ENCODE measurements around the gene C10orf67. TPM values are rescaled to one million over a fixed set of nuclear protein-coding genes. Genes with fewer than 3 reads are reported as not detected.
A peak's percentile ranks its signal among the peaks of the same experiment; 100 is the strongest.
"Not testable (repeated sequence)": the region's sequence is repeated elsewhere in the genome, so short reads cannot be mapped to it uniquely, and the experiment has no call there.

Gene C10orf67
- total RNA-seq, 1 experiment from 2014 or later: 0.13 TPM

DNA sequence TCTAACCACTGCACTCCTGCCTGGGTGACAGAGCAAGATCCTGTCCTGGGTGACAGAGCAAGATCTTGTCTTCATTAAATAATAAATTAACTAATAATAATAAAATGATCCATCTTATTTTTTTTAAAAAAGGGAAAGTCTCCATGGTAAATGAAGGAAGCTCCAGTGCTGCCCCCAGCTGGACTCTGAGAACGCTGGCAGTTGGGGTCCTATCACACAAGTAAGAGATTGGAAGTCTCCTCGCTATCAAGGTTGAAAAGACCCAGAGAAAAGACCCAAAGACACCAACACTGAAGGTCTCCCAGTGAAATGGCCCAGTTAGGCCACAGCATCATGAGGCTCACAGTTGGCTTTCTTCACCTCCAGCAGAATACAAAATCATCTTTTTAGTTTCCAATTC lies 13.8 kb upstream of the C10orf67 start:
- TF ChIP-seq, protein P1, sequence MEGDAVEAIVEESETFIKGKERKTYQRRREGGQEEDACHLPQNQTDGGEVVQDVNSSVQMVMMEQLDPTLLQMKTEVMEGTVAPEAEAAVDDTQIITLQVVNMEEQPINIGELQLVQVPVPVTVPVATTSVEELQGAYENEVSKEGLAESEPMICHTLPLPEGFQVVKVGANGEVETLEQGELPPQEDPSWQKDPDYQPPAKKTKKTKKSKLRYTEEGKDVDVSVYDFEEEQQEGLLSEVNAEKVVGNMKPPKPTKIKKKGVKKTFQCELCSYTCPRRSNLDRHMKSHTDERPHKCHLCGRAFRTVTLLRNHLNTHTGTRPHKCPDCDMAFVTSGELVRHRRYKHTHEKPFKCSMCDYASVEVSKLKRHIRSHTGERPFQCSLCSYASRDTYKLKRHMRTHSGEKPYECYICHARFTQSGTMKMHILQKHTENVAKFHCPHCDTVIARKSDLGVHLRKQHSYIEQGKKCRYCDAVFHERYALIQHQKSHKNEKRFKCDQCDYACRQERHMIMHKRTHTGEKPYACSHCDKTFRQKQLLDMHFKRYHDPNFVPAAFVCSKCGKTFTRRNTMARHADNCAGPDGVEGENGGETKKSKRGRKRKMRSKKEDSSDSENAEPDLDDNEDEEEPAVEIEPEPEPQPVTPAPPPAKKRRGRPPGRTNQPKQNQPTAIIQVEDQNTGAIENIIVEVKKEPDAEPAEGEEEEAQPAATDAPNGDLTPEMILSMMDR (conservative IDR thresholded peaks at IDR 0.05; ENCODE audit: low read depth, low read length): peak; percentile 60
- no peak for TF ChIP-seq EZH2 (IDR thresholded peaks at IDR 0.05; ENCODE audit: borderline replicate concordance, low read depth, low read length, poor library complexity, severe bottlenecking)
- Histone ChIP-seq H3K9me3 (ENCODE audit: low read depth, low read length, poor library complexity, severe bottlenecking) (no peaks in the 10 kb centered on the region), H3K27me3 (replicated peaks; ENCODE audit: insufficient read depth, low read depth, low read length, poor library complexity) (no peaks in the 10 kb centered on the region), H3K4me1 (ENCODE audit: insufficient read depth, low read length, poor library complexity, severe bottlenecking) (no peaks in the 10 kb centered on the region), H3K36me3 (ENCODE audit: insufficient read depth, low read length, poor library complexity, severe bottlenecking) (no peaks in the 10 kb centered on the region), H3K4me3 (ENCODE audit: low read depth, low read length, poor library complexity, severe bottlenecking) (no peak overlapping the region), H3K27ac (ENCODE audit: low read depth, low read length, poor library complexity, severe bottlenecking) (no peak overlapping the region)
- ChIA-PET CTCF (interaction anchor here (0.6 kb wide), 1 partner anchor 860 kb away, joined by 3 read pairs; no protein-coding TSS in a partner anchor), POLR2A (ENCODE audit: low non-redundant PET) (no interaction called here)
- intact Hi-C loops (cut with micrococcal nuclease; ENCODE audit: unreplicated experiment): no loop called here
- peak; percentile 50 for DNase-seq (ENCODE audit: low spot score)
- no TSS peak for BruUV-seq (replicated peaks)

GRCh38 chr10:23354630-23355279 lies 10.2 kb upstream of the C10orf67 start:
- intact Hi-C loops (cut with micrococcal nuclease; ENCODE audit: unreplicated experiment): no loop called here
- DNase-seq (ENCODE audit: low spot score): no peak
- no peaks in the 10 kb centered on the region for H3K27me3 ChIP-seq (replicated peaks; ENCODE audit: insufficient read depth, low read depth, low read length, poor library complexity)

DNA sequence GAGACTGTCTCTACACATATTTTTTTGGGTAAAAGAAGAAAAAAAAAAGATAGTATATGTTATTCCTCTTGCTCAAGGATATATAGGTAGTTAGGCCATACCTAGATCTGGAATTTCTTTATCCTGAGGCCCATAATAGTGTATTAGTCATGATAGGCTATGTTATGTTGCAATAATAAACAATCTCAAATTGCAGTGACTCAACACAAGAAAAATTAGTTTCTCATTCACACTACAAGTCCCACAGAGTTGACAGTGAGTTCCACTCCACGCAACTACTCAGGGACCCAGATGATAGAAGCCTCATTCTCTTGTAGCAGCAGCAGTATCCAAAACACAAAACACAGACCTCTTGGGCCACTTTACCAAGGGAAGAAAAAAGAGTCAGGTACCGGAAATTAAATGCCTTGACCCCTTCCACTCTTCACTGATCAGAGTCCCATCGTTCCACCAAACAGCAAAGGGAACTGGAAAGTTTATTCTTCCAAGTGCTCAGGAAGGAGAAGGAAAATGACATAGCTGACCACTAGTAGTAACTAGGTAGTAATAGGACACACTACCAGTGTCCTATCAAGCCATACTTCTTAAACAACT lies 7.4 kb upstream of the C10orf67 start:
- Histone ChIP-seq H3K9me3 (ENCODE audit: low read depth, low read length, poor library complexity, severe bottlenecking) (no peaks in the 10 kb centered on the region), H3K27ac (ENCODE audit: low read depth, low read length, poor library complexity, severe bottlenecking) (no peak overlapping the region), H3K27me3 (replicated peaks; ENCODE audit: insufficient read depth, low read depth, low read length, poor library complexity) (no peaks in the 10 kb centered on the region), H3K4me3 (ENCODE audit: low read depth, low read length, poor library complexity, severe bottlenecking) (no peak overlapping the region), H3K4me1 (ENCODE audit: insufficient read depth, low read length, poor library complexity, severe bottlenecking) (peaks cover 4% of the 10 kb centered on the region), H3K36me3 (ENCODE audit: insufficient read depth, low read length, poor library complexity, severe bottlenecking) (no peaks in the 10 kb centered on the region)
- ChIA-PET POLR2A (ENCODE audit: low non-redundant PET) (no interaction called here), CTCF (interaction anchor here (0.5 kb wide), 1 partner anchor 22 kb away, joined by 4 read pairs; no protein-coding TSS in a partner anchor)
- TF ChIP-seq, protein P1 (conservative IDR thresholded peaks at IDR 0.05; ENCODE audit: low read depth, low read length): no peak
- TF ChIP-seq EZH2 (IDR thresholded peaks at IDR 0.05; ENCODE audit: borderline replicate concordance, low read depth, low read length, poor library complexity, severe bottlenecking): no peak
- no TSS peak for BruUV-seq (replicated peaks)
- intact Hi-C loops (cut with micrococcal nuclease; ENCODE audit: unreplicated experiment): no loop called here
- no peak for DNase-seq (ENCODE audit: low spot score)

More at GRCh38 chr10:23354630-23355279, 10.2 kb upstream of the C10orf67 start:
- H3K9me3 ChIP-seq (ENCODE audit: low read depth, low read length, poor library complexity, severe bottlenecking): no peaks in the 10 kb centered on the region
- H3K27ac ChIP-seq (ENCODE audit: low read depth, low read length, poor library complexity, severe bottlenecking): no peak overlapping the region
- ChIA-PET CTCF (no interaction called here), POLR2A (ENCODE audit: low non-redundant PET) (no interaction called here)
- no peaks in the 10 kb centered on the region for H3K4me1 ChIP-seq (ENCODE audit: insufficient read depth, low read length, poor library complexity, severe bottlenecking)
- H3K36me3 ChIP-seq (ENCODE audit: insufficient read depth, low read length, poor library complexity, severe bottlenecking): no peaks in the 10 kb centered on the region
- TF ChIP-seq, protein P1 (conservative IDR thresholded peaks at IDR 0.05; ENCODE audit: low read depth, low read length): no peak
- H3K4me3 ChIP-seq (ENCODE audit: low read depth, low read length, poor library complexity, severe bottlenecking): no peak overlapping the region
- BruUV-seq (replicated peaks): no TSS peak

DNA sequence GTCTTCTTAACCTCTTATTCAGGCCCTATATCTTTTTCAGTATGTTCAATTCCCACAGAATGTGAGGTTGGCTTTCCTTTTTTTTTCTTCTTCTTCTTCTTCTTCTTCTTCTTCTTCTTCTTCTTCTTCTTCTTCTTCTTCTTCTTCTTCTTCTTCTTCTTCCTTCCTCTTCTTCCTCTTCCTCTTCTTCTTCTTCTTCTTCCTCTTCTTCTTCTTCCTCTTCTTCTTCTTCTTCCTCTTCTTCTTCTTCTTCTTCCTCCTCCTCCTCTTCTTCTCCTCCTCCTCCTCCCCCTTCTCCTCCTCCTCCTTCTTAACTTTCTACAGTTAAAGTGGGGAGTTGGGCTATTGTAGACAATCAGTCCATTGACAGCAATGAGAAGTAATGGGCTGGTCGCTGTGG lies 6.1 kb upstream of the C10orf67 start:
- H3K27ac ChIP-seq (ENCODE audit: low read depth, low read length, poor library complexity, severe bottlenecking); H3K27me3 ChIP-seq (replicated peaks; ENCODE audit: insufficient read depth, low read depth, low read length, poor library complexity); BruUV-seq (replicated peaks); H3K36me3 ChIP-seq (ENCODE audit: insufficient read depth, low read length, poor library complexity, severe bottlenecking); H3K9me3 ChIP-seq (ENCODE audit: low read depth, low read length, poor library complexity, severe bottlenecking); DNase-seq (ENCODE audit: low spot score); POLR2A ChIA-PET (ENCODE audit: low non-redundant PET); H3K4me3 ChIP-seq (ENCODE audit: low read depth, low read length, poor library complexity, severe bottlenecking); intact Hi-C loops (cut with micrococcal nuclease; ENCODE audit: unreplicated experiment); CTCF ChIA-PET: not testable (repeated sequence)
- peaks cover 15% of the 10 kb centered on the region for H3K4me1 ChIP-seq (ENCODE audit: insufficient read depth, low read length, poor library complexity, severe bottlenecking)

All from A673 (cell line).